Subcutaneous adipose tissue (tissue), 4 donors: Measurements from ENCODE around the gene MBD5. TPM values are rescaled to one million over a fixed set of nuclear protein-coding genes. Genes with fewer than 3 reads are reported as not detected.

Experiments used
- total RNA-seq, 4 donors: library from RNA; depleted of rRNA; stranded (reverse); fragments of >200 nt; gene quantifications; one replicate each; pipeline ENCODE4 v1.1.0, GENCODE V29; 2016
- TF ChIP-seq, protein P1 (sequence below): fragments of 450-650 bp; IDR thresholded peaks from one replicate; pipeline ENCODE4 v1.5.1; 2016; ENCODE audit warnings: low read depth, mild to moderate bottlenecking, control low read depth, antibody characterized with exemption, moderate library complexity

The MBD5 gene
- total RNA-seq, 4 donors from 2014 or later: 29.4 to 35.0 (median 32.9) TPM

DNA sequence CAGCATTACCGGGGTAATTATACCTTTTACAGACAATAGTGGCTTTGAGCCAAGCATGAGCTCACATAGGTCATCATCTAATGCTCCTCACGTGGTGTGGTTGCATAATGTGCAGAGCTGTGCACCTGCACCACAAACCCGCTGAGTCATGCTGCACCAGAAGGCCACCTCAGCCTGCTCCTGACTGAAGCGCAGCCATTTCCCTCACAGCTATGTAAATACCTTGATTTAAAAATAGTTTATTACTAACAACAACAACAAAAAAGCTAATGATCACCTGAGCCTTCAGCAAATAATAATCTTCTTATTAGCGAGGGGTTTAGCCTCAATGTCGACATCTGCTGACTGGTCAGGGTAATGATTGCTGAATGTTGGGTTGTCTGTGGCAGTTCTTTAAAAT is 238.8 kb downstream of the MBD5 start:
- TF ChIP-seq, protein P1, sequence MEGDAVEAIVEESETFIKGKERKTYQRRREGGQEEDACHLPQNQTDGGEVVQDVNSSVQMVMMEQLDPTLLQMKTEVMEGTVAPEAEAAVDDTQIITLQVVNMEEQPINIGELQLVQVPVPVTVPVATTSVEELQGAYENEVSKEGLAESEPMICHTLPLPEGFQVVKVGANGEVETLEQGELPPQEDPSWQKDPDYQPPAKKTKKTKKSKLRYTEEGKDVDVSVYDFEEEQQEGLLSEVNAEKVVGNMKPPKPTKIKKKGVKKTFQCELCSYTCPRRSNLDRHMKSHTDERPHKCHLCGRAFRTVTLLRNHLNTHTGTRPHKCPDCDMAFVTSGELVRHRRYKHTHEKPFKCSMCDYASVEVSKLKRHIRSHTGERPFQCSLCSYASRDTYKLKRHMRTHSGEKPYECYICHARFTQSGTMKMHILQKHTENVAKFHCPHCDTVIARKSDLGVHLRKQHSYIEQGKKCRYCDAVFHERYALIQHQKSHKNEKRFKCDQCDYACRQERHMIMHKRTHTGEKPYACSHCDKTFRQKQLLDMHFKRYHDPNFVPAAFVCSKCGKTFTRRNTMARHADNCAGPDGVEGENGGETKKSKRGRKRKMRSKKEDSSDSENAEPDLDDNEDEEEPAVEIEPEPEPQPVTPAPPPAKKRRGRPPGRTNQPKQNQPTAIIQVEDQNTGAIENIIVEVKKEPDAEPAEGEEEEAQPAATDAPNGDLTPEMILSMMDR: no peak

- TF ChIP-seq, protein P1: no peak
These were observed 243.0 kb downstream of the MBD5 start for GRCh38 chr2:148263890-148264289.

DNA sequence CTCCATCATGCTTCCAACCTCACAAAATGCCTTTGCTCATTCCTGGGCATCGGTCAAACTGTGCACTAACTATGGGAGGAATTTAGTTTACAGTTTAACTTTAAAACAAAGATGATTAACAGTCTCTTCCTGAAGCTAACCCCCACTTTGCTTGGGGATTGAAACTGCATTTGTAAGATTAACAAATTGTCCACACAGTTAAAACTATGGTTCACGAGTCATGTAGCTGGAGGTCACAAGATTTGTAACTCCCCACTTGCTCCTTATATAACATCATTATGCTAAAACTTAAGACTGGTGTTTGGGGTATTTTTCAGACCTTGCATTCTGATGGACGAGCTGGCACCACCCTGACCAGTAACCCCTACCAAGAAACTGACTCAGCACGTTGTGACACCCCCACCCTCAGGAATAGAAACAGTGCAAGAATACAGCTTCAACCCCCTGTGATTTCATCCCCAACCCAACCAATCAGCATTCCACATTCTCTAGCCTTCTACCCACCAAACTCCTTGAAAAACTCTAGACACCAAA is 252.3 kb downstream of the MBD5 start:
- TF ChIP-seq, protein P1: no peak

- TF ChIP-seq, protein P1: no peak
These were observed 258.3 kb downstream of the MBD5 start for GRCh38 chr2:148279216-148279615.

DNA sequence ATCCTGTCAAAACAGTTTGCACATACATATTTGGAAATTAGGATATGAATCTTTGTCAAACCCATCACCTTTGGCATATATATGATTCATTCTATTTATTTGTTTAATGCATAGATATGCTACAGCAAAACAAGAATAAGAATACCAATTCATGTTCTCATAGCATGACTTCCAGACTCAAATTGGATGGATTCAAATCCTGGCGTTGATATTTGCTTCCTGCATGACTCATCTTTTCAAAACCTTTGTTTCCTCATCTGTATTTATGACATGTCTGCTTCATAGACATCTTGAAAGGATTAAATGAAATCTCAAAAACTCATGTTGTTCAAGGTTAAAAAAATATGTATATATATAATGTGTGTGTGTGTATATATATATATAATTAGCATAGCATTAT is 261.3 kb downstream of the MBD5 start:
- TF ChIP-seq, protein P1: no peak

DNA sequence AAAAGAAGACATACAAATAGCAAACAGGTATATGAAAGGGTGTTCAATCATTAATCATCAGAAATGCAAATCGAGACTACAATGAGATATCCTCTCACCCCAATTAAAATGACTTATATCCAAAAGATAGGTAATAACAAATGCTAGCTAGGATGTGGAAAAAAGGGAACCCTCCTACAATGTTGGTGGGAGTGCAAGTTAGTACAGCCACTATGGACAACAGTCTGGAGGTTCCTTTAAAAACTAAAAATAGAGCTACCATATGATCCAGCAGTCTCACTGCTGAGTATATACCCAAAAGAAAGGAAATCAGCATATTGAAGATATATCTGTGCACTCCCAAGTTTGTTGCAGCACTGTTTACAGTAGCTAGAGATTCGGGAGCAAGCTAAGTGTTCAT is 271.5 kb downstream of the MBD5 start:
- TF ChIP-seq, protein P1: no peak

- TF ChIP-seq, protein P1: no peak
These were observed 277.3 kb downstream of the MBD5 start for GRCh38 chr2:148298196-148298595.
